Cardiac muscle cell (in vitro differentiated cells and primary cell): ENCODE results near the gene RNF212B. TPM values are rescaled to one million over a fixed set of nuclear protein-coding genes. Genes with fewer than 3 reads are reported as not detected.
"Not testable (repeated sequence)": the region's sequence is repeated elsewhere in the genome, so short reads cannot be mapped to it uniquely, and the experiment has no call there.

Source experiments
- DNase-seq, 2 donors: peaks; one replicate each; pipeline versions ENCODE4 v3.0.0 to v3.0.0-alpha.2; 2010 to 2017; ENCODE audit warnings: low read depth in 1 of 2, low spot score in 1 of 2
- H3K27ac ChIP-seq: fragments of 200-600 bp; sonication (generic); 2 replicates; pipeline ENCODE4 v1.5.1; 2016
- H3K27me3 ChIP-seq: fragments of 200-600 bp; sonication (generic); 2 replicates; pipeline ENCODE4 v1.6.0; 2016; ENCODE audit warnings: control low read depth
- H3K36me3 ChIP-seq: fragments of 200-600 bp; sonication (generic); 2 replicates; pipeline ENCODE4 v1.5.1; 2016; ENCODE audit warnings: control low read depth
- H3K4me1 ChIP-seq: fragments of 200-600 bp; sonication (generic); 2 replicates; pipeline ENCODE4 v1.8.1; 2017; ENCODE audit warnings: low read depth, mild to moderate bottlenecking, mixed run types
- H3K4me3 ChIP-seq: fragments of 200-600 bp; sonication (generic); 2 replicates; pipeline ENCODE4 v1.5.1; 2016; ENCODE audit warnings: mild to moderate bottlenecking
- H3K9me3 ChIP-seq: fragments of 200-600 bp; sonication (generic); 2 replicates; pipeline ENCODE4 v1.5.1; 2017; ENCODE audit warnings: low read depth, mild to moderate bottlenecking, control low read depth
- CTCF ChIP-seq: IDR thresholded peaks from 2 replicates; pipeline ENCODE4 v1.5.1; 2012; ENCODE audit warnings: low read depth, mild to moderate bottlenecking, low read length
- polyA plus RNA-seq: library from polyadenylated mRNA; unstranded; fragments of >200 nt; fragmentation: Nextera tagmentation; extraction: Ambion mirVana; gene quantifications from 2 replicates; pipeline ENCODE4 v1.2.1, GENCODE V29; 2016
- total RNA-seq: library from RNA; depleted of rRNA; stranded (reverse); fragments of >200 nt; gene quantifications from 2 replicates; pipeline ENCODE4 v1.2.3, GENCODE V29; 2016

Gene RNF212B
- total and polyA plus RNA-seq, 2 experiments from 2014 or later, result not detected

- Histone ChIP-seq H3K9me3 (no peaks in the 10 kb centered on the region), H3K4me3 (no peak overlapping the region), H3K4me1 (no peaks in the 10 kb centered on the region), H3K27ac (no peak overlapping the region), H3K36me3 (no peaks in the 10 kb centered on the region), H3K27me3 (peaks cover 3% of the 10 kb centered on the region)
- TF ChIP-seq CTCF, result no peak
- DNase-seq, result no peak
Measured at GRCh38 chr14:23269193-23269592, 31.5 kb downstream of the RNF212B start.

GRCh38 chr14:23275412-23275811 is 37.7 kb downstream of the RNF212B start:
- DNase-seq, result no peak
- H3K36me3 ChIP-seq, result peaks cover 4% of the 10 kb centered on the region
- no peak for TF ChIP-seq CTCF
- H3K9me3 ChIP-seq, result no peaks in the 10 kb centered on the region
- H3K4me3 ChIP-seq, result no peak overlapping the region
- H3K27me3 ChIP-seq, result no peaks in the 10 kb centered on the region
- peaks cover 6% of the 10 kb centered on the region for H3K4me1 ChIP-seq
- no peak overlapping the region for H3K27ac ChIP-seq

GRCh38 chr14:23277189-23277588 is 39.5 kb downstream of the RNF212B start:
- Histone ChIP-seq H3K27ac (no peak overlapping the region), H3K36me3 (peaks cover 4% of the 10 kb centered on the region), H3K4me3 (no peak overlapping the region), H3K9me3 (no peaks in the 10 kb centered on the region), H3K27me3 (no peaks in the 10 kb centered on the region), H3K4me1 (peaks cover 8% of the 10 kb centered on the region)
- DNase-seq, result no peak
- TF ChIP-seq CTCF, result no peak

GRCh38 chr14:23277928-23278327 is 40.2 kb downstream of the RNF212B start:
- not testable (repeated sequence) for H3K27me3 ChIP-seq, H3K27ac ChIP-seq, DNase-seq

GRCh38 chr14:23281247-23281646 is 43.5 kb downstream of the RNF212B start:
- Histone ChIP-seq H3K36me3 (no peaks in the 10 kb centered on the region), H3K9me3 (no peaks in the 10 kb centered on the region), H3K4me1 (peaks cover 16% of the 10 kb centered on the region), H3K4me3 (no peak overlapping the region), H3K27ac (no peak overlapping the region), H3K27me3 (no peaks in the 10 kb centered on the region)
- TF ChIP-seq CTCF, result no peak
- DNase-seq, result no peak

More at GRCh38 chr14:23277928-23278327, 40.2 kb downstream of the RNF212B start:
- H3K4me1 ChIP-seq, H3K36me3 ChIP-seq, H3K4me3 ChIP-seq, H3K9me3 ChIP-seq: not testable (repeated sequence)

GRCh38 chr14:23284654-23285529 is 47.2 kb downstream of the RNF212B start:
- peak overlapping the region; percentile 87 for H3K4me3 ChIP-seq
- H3K27me3 ChIP-seq, result no peaks in the 10 kb centered on the region
- no peak for TF ChIP-seq CTCF
- H3K36me3 ChIP-seq, result no peaks in the 10 kb centered on the region
- no peaks in the 10 kb centered on the region for H3K9me3 ChIP-seq
- peak overlapping the region; percentile 42 for H3K27ac ChIP-seq
- peak in 1 of 2 donors; percentile 25 for DNase-seq
- H3K4me1 ChIP-seq, result peaks cover 18% of the 10 kb centered on the region
